Neural cell (in vitro differentiated cells): ENCODE data around the gene DDX50.

Experiments used
- CTCF ChIP-seq: fragments of 450-650 bp; IDR thresholded peaks from 2 replicates; pipeline ENCODE4 v1.5.1; 2014; ENCODE audit warnings: antibody characterized with exemption, mild to moderate bottlenecking, moderate library complexity; ENCODE audit not compliant: poor library complexity, severe bottlenecking
- EP300 ChIP-seq: fragments of 450-650 bp; conservative IDR thresholded peaks from 2 replicates; pipeline ENCODE4 v1.6.1; 2014; ENCODE audit warnings: antibody characterized with exemption, mild to moderate bottlenecking, moderate library complexity; ENCODE audit not compliant: poor library complexity, severe bottlenecking
- POLR2AphosphoS5 ChIP-seq: IDR thresholded peaks from 2 replicates; pipeline ENCODE4 v1.6.1; 2012

- TF ChIP-seq EP300, result no peak
- TF ChIP-seq POLR2AphosphoS5, result no peak
- no peak for TF ChIP-seq CTCF
Measured at GRCh38 chr10:68864611-68865010, 36.5 kb upstream of the DDX50 start.
